ENCODE results near the gene NUP210. TPM values are rescaled to one million over a fixed set of nuclear protein-coding genes. Genes with fewer than 3 reads are reported as not detected.

Gene NUP210
- total and polyA plus RNA-seq, 7 donors: under 0.01 to 26.4 (median 2.1) TPM

DNA sequence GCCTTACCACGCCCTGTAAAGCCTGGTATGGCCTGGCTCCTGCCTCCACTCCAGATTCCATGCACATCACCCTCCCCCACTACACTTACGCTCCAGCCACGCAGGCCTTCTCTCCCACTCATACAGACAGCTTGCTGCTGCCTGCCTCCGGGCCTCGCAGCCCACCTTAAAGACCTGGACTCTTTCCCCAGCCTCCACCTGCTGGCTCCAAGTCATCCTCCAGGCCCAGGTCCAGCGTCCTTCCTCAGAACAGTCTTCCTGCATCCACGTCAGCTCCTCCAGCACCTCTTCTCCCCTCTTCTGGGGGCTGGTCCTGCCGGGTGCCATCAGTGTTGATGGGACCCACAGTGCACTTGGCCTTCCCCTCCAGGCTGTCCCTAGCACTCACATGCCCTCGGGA lies 75.5 kb downstream of the NUP210 start:
- no peak overlapping the region for H3K27ac ChIP-seq
- TF ChIP-seq POLR2A (IDR thresholded peaks at IDR 0.05): no peak
- peaks cover 0 to 14% (median 0%) of the 10 kb centered on the region in 4 donors for H3K36me3 ChIP-seq
- no peak overlapping the region for H3K4me3 ChIP-seq
- H3K4me1 ChIP-seq: no peaks in the 10 kb centered on the region
- H3K9me3 ChIP-seq: no peaks in the 10 kb centered on the region
- DNase-seq: no peak
- intact Hi-C loops (cut with DNase I): no loop called here
- WGBS, 2 donors: 94 to 95% methylated on average over 9 of the region's 9 CpGs
- no peaks in the 10 kb centered on the region for H3K27me3 ChIP-seq

DNA sequence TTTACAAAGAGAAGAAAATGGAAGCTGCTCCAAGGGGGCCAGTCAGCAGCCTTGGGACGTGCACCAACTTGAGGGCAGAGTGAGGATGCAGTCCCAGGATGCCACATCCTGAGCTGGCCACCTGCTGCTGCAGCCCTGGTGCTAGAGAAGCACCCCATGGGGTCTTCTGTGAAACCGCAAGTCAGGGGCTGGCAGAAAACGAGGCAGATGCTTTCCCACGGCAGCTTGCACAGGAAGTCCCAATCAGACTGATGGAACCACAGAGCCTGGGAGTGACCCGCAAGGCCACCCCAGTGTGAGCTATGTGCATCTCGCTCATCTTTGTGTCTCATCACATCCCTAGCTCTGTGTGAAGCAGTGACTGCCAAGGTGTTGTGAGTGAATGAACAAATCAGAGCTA lies 76.5 kb downstream of the NUP210 start:
- no peak for DNase-seq
- H3K27ac ChIP-seq: no peak overlapping the region
- intact Hi-C loops (cut with DNase I): no loop called here
- peaks cover 0 to 22% (median 0%) of the 10 kb centered on the region in 4 donors for H3K36me3 ChIP-seq
- H3K9me3 ChIP-seq: no peaks in the 10 kb centered on the region
- 59 to 85% methylated on average over 6 of the region's 6 CpGs for WGBS, 2 donors
- no peaks in the 10 kb centered on the region for H3K4me1 ChIP-seq
- no peak overlapping the region for H3K4me3 ChIP-seq
- H3K27me3 ChIP-seq: no peaks in the 10 kb centered on the region
- TF ChIP-seq POLR2A (IDR thresholded peaks at IDR 0.05) (no peak), EP300 (IDR thresholded peaks at IDR 0.05) (no peak), CTCF (IDR thresholded peaks at IDR 0.05) (no peak)

- intact Hi-C loops (cut with DNase I): no loop called here
- no peaks in the 10 kb centered on the region for H3K4me1 ChIP-seq
- peaks cover 0 to 20% (median 0%) of the 10 kb centered on the region in 4 donors for H3K36me3 ChIP-seq
- WGBS, 2 donors: 90 to 91% methylated on average over 7 of the region's 7 CpGs
- DNase-seq: no peak
- no peak overlapping the region for H3K27ac ChIP-seq
- TF ChIP-seq POLR2A (IDR thresholded peaks at IDR 0.05) (no peak), EP300 (IDR thresholded peaks at IDR 0.05) (no peak), POLR2AphosphoS5 (IDR thresholded peaks at IDR 0.05) (no peak), CTCF (IDR thresholded peaks at IDR 0.05) (no peak)
- no peak overlapping the region for H3K4me3 ChIP-seq
- no peaks in the 10 kb centered on the region for H3K9me3 ChIP-seq
- no peaks in the 10 kb centered on the region for H3K27me3 ChIP-seq
Observed at GRCh38 chr3:13341229-13341905, 78.8 kb downstream of the NUP210 start.

DNA sequence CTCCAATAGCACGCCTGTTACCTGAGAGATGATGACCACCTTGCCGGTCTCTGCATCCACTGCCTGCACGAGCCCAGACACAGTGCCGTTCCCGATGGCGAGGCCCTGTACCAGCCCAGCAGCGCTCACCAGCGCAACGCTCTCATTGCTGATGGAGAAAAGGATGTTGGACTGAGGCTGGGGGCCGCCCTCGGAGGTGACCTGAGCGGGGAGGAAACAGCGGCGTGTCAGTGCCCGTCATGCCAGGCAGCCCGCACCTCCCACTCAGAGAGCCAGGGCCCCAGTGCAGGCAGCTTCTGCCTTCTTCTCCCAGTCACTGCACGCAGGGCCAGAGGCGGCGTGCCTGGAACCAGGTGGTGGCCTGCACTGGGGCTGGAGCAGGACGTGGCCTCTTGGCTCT lies 80.3 kb downstream of the NUP210 start:
- no peak for DNase-seq
- H3K27me3 ChIP-seq: no peaks in the 10 kb centered on the region
- H3K4me1 ChIP-seq: no peaks in the 10 kb centered on the region
- TF ChIP-seq POLR2AphosphoS5 (IDR thresholded peaks at IDR 0.05) (no peak), EP300 (IDR thresholded peaks at IDR 0.05) (no peak), CTCF (IDR thresholded peaks at IDR 0.05) (no peak), POLR2A (IDR thresholded peaks at IDR 0.05) (no peak)
- no peak overlapping the region for H3K4me3 ChIP-seq
- WGBS, 2 donors: 96% methylated on average over 20 of the region's 20 CpGs
- no peak overlapping the region for H3K27ac ChIP-seq
- H3K9me3 ChIP-seq: no peaks in the 10 kb centered on the region
- intact Hi-C loops (cut with DNase I): no loop called here
- peaks cover 0 to 20% (median 0%) of the 10 kb centered on the region in 4 donors for H3K36me3 ChIP-seq

- no peaks in the 10 kb centered on the region for H3K27me3 ChIP-seq
- H3K9me3 ChIP-seq: no peaks in the 10 kb centered on the region
- peaks cover 0 to 20% (median 0%) of the 10 kb centered on the region in 4 donors for H3K36me3 ChIP-seq
- 93 to 94% methylated on average over 5 of the region's 5 CpGs for WGBS, 2 donors
- no peak for TF ChIP-seq EP300 (IDR thresholded peaks at IDR 0.05)
- TF ChIP-seq POLR2AphosphoS5 (IDR thresholded peaks at IDR 0.05): no peak
- no peak for TF ChIP-seq POLR2A (IDR thresholded peaks at IDR 0.05)
- TF ChIP-seq CTCF (IDR thresholded peaks at IDR 0.05): no peak
- DNase-seq: no peak
- no peak overlapping the region for H3K4me3 ChIP-seq
- no peaks in the 10 kb centered on the region for H3K4me1 ChIP-seq
- intact Hi-C loops (cut with DNase I): no loop called here
- H3K27ac ChIP-seq: no peak overlapping the region
Observed at GRCh38 chr3:13338996-13339395, 81.1 kb downstream of the NUP210 start.
